Body of pancreas (tissue), 4 donors: ENCODE results near the gene CAMTA1. TPM values are rescaled to one million over a fixed set of nuclear protein-coding genes. Genes with fewer than 3 reads are reported as not detected.

Source experiments
- ATAC-seq: fragments of 150-250 bp; one replicate; pipeline ENCODE4 v1.9.1; 2016
- DNase-seq, 4 donors: peaks; one replicate each; pipeline ENCODE4 v3.0.0-alpha.2; 2019
- H3K27ac ChIP-seq, 4 donors: fragments of 200-600 bp; sonication (generic); 1 replicate in 3 of 4; 2 replicates in 1 of 4; pipeline versions ENCODE4 v1.5.1 to v1.6.1; 2016 to 2019; ENCODE audit warnings: mild to moderate bottlenecking in 1 of 4, mixed read lengths in 1 of 4, moderate library complexity in 1 of 4
- H3K27me3 ChIP-seq, 2 donors: fragments of 200-600 bp; sonication (generic); one replicate each; pipeline ENCODE4 v1.6.0; 2016; ENCODE audit warnings: mild to moderate bottlenecking in 1 of 2
- H3K36me3 ChIP-seq, 2 donors: fragments of 200-600 bp; sonication (generic); replicated peaks in 1 of 2; 2 replicates each; pipeline ENCODE4 v1.5.1; 2016; ENCODE audit warnings: low read depth in 2 of 2; ENCODE audit not compliant: insufficient read depth in 1 of 2
- H3K4me1 ChIP-seq: fragments of 200-600 bp; sonication (generic); one replicate; pipeline ENCODE4 v1.6.0; 2016
- H3K4me3 ChIP-seq, 2 donors: fragments of 200-600 bp; sonication (generic); 1 replicate in 1 of 2; 2 replicates in 1 of 2; pipeline ENCODE4 v1.5.1; 2016 to 2019
- H3K9me3 ChIP-seq, 3 donors: fragments of 200-600 bp; sonication (generic); 1 replicate in 2 of 3; 2 replicates in 1 of 3; pipeline ENCODE4 v1.5.1; 2016
- POLR2A ChIP-seq, 3 donors: fragments of 450-650 bp; IDR thresholded peaks; one replicate each; pipeline ENCODE4 v1.6.1; 2016; ENCODE audit warnings: antibody characterized with exemption in 3 of 3, mild to moderate bottlenecking in 2 of 3
- WGBS, 2 donors: methylation state at CpG; one replicate each; pipeline ENCODE4 v1.1.5; 2017; 5-methylcytosine and 5-hydroxymethylcytosine counted together
- intact Hi-C: fragments of 100-400 bp; cut with DNase I; formaldehyde crosslinking; loops from one replicate; pipeline ENCODE4 v1.15.1; 2023
- total RNA-seq, 2 donors: library from RNA; depleted of rRNA; stranded (reverse); fragments of >200 nt; gene quantifications; one replicate each; pipeline ENCODE4 v1.1.0, GENCODE V29; 2016
- TF ChIP-seq, protein P1 (sequence below), 7 experiments: fragments of 450-650 bp in 4 of 7; fragments of 200-600 bp in 3 of 7; sonication (generic) in 3 of 7; IDR thresholded peaks; one replicate each; pipeline ENCODE4 v1.5.1; 2016 to 2019; ENCODE audit warnings: antibody characterized with exemption in 7 of 7

CAMTA1 gene
- total RNA-seq, 2 donors from 2014 or later = 36.3 to 59.7 TPM

DNA sequence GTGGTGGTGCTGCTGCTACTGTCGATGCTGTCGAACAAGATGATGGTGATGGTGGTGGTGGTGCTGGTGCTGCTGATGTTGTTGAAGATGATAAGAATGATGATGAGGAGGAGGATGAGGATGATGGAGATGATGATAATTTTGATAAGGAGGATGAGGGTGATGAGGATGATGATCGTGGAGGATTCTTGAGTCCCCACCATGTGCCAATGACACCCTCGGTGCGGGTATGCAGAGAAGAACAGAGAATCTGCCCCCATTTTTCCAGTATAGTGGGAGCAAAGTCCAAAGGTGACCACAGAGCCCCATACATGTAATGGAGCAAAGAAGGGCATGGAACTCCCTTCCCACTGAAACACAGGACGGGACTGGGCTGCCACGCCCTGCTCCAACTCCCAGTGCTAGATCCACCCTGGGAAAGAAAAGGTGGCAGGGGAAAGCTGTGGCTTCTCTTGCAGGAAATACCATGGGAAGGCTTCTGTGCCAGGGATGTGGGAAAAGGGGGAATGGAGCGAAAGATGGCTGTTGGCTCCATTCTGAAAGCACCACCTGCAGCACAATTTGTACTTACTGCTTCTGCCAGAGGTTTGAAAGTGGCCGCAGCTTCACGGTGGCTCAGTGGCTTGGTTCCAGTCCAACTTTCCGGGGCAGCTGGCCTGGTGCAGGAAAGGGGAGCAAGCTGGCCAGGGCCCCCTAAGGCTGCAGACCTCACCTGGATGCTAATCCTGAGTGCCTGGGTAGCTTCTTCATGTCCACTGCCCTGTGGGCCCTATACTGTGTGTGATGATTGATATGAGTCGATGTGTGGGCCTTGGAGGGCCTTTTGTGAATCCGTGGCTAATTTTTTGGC, 598.6 kb downstream of the CAMTA1 start:
- Histone ChIP-seq H3K27me3 (no peaks in the 10 kb centered on the region), H3K9me3 (peaks cover 0 to 5% (median 0%) of the 10 kb centered on the region in 3 donors), H3K27ac (no peak overlapping the region), H3K36me3 (no peaks in the 10 kb centered on the region), H3K4me1 (peaks cover 11% of the 10 kb centered on the region), H3K4me3 (no peak overlapping the region)
- intact Hi-C loops = no loop called here
- DNase-seq = no peak
- ATAC-seq = no peak
- TF ChIP-seq, protein P1, sequence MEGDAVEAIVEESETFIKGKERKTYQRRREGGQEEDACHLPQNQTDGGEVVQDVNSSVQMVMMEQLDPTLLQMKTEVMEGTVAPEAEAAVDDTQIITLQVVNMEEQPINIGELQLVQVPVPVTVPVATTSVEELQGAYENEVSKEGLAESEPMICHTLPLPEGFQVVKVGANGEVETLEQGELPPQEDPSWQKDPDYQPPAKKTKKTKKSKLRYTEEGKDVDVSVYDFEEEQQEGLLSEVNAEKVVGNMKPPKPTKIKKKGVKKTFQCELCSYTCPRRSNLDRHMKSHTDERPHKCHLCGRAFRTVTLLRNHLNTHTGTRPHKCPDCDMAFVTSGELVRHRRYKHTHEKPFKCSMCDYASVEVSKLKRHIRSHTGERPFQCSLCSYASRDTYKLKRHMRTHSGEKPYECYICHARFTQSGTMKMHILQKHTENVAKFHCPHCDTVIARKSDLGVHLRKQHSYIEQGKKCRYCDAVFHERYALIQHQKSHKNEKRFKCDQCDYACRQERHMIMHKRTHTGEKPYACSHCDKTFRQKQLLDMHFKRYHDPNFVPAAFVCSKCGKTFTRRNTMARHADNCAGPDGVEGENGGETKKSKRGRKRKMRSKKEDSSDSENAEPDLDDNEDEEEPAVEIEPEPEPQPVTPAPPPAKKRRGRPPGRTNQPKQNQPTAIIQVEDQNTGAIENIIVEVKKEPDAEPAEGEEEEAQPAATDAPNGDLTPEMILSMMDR (IDR thresholded peaks at IDR 0.05) = no peak
- TF ChIP-seq POLR2A (IDR thresholded peaks at IDR 0.05) = no peak
- WGBS, 2 donors = 84 to 88% methylated on average over 10 to 13 of the region's 13 CpGs

DNA sequence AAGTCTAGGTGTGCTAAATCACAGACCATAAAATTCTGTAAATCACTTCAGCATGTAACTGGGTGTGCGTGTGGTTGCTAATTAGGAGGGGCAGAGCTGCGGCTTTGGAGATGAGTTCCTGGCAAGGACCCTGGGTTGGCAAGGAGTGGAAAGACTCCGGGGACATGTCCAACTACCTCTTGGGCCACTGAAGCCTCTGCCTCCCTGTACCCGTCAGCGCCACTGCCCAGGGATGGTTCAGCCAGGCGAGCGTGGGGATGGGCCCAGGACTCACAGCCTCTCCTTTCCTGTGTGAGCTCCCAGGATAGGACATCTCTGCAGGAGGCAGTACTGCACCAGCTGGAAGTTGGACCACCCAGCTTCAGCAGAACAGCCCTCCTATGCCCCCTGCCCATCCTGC, 599.4 kb downstream of the CAMTA1 start:
- DNase-seq = no peak
- intact Hi-C loops = no loop called here
- no peak for ATAC-seq
- H3K27ac ChIP-seq = no peak overlapping the region
- TF ChIP-seq, protein P1 (IDR thresholded peaks at IDR 0.05) = no peak
- no peak for TF ChIP-seq POLR2A (IDR thresholded peaks at IDR 0.05)
- peaks cover 11% of the 10 kb centered on the region for H3K4me1 ChIP-seq
- H3K36me3 ChIP-seq = no peaks in the 10 kb centered on the region
- H3K27me3 ChIP-seq = no peaks in the 10 kb centered on the region
- no peak overlapping the region for H3K4me3 ChIP-seq
- WGBS, 2 donors = 76 to 88% methylated on average over 4 to 7 of the region's 7 CpGs
- H3K9me3 ChIP-seq = peaks cover 0 to 5% (median 0%) of the 10 kb centered on the region in 3 donors

DNA sequence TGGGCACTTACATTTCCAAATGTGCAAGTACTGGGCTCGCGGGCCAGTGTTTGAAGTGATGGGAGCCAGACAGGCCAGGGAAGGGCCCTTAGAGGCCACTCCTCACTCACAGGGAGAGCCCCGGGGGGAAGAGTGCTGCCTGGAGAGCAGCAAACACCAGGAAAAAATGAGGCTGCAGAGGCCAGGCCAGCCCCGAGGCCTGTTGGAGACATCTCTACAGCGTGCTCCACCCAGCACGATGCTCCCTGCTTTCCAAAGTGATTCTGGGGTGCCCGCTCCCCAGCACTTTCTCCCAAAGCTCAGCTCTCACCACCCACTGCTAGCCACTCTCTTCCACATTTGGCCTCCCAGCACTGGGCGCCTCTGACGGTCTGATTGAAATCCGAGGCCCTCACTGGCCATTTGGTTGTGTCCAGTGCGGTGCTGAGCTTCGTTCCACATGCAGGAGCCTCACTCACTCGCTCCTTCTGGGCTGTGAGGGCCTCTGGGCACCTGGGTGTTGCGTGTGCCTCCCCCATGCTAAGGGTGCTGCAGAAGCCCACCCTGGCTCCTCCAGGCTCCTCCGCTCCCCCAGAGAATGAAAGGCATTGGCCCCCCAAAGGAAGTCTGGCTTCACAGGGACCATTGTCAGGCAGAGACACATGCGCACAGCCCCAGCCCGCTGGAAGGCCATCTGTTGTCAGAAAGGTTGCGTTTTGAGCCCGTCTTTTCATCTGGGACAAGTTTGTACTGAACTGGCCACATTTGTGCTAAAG, 600.4 kb downstream of the CAMTA1 start:
- H3K4me1 ChIP-seq = peaks cover 11% of the 10 kb centered on the region

DNA sequence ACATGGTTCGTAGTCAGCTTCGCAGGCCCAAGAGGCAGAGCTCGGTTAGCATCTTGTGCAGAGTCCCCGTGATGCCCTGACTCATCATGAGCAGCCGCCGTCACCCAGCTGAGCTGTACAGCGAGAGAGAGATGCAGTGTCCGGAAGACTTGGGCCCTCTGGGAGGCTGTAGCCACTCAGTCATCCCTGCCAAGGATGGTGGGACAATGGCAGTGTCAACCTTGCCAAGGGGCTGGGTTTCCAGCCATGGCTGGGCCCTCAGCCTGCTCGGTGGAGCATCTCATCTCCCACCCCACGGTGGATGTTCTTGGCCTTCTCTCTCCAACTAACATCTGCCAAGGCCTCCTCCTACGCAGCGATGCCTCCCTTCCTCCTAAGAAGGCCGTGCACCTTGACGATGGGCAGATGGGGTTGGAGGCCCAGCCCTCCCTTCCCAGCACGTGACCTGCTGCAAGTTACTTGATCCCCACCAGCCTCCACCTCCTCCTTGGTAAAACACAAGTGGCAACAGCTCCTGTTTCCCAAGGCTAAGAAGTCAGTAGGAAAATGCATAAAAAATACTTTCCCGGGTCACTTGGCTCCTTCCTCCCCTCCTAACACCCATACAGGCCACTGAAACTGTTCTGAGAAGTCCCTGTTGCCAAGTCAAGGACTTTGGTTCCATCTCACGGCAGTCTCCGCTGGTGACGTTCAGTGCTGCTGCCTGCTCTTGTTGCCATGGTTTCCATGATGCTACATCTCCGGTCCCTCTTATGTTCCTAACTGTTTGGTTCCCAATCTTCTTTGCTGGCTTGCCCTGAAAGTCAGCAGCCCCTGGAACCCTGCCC, 601.2 kb downstream of the CAMTA1 start:
- H3K4me1 ChIP-seq = peaks cover 11% of the 10 kb centered on the region
- intact Hi-C loops = no loop called here
- no peak for DNase-seq
- H3K27ac ChIP-seq = no peak overlapping the region
- H3K4me3 ChIP-seq = no peak overlapping the region
- H3K9me3 ChIP-seq = peaks cover 0 to 5% (median 0%) of the 10 kb centered on the region in 3 donors
- H3K27me3 ChIP-seq = no peaks in the 10 kb centered on the region
- TF ChIP-seq, protein P1 (IDR thresholded peaks at IDR 0.05) = no peak
- TF ChIP-seq POLR2A (IDR thresholded peaks at IDR 0.05) = no peak
- 88 to 95% methylated on average over 12 to 20 of the region's 20 CpGs for WGBS, 2 donors
- ATAC-seq = no peak
- H3K36me3 ChIP-seq = no peaks in the 10 kb centered on the region

More for the DNA sequence above, 600.4 kb downstream of the CAMTA1 start:
- Histone ChIP-seq H3K27me3 (no peaks in the 10 kb centered on the region), H3K27ac (no peak overlapping the region), H3K4me3 (no peak overlapping the region), H3K36me3 (no peaks in the 10 kb centered on the region), H3K9me3 (peaks cover 0 to 5% (median 0%) of the 10 kb centered on the region in 3 donors)
- WGBS, 2 donors = 77 to 88% methylated on average over 16 to 19 of the region's 19 CpGs
- ATAC-seq (no peak), DNase-seq (no peak)
- intact Hi-C loops = no loop called here
- no peak for TF ChIP-seq POLR2A (IDR thresholded peaks at IDR 0.05)
- TF ChIP-seq, protein P1 (IDR thresholded peaks at IDR 0.05) = no peak
